ENCODE results near the gene CST2.

CST2 gene

GRCh38 chr20:23826541-23827021, at the start of gene CST2:
Gene CST2 (minus strand): TSS chr20:23826729. CDS start chr20:23826660, 69 bp downstream.
- H3K4me3 ChIP-seq (ENCODE audit: low read depth, low read length): no peak within 1 kb of the TSS
- no peak for TF ChIP-seq CTCF (IDR thresholded peaks at IDR 0.05; ENCODE audit: low read depth, low read length)

GRCh38 chr20:23875606-23876237, 49.2 kb upstream of the CST2 start:
- TF ChIP-seq CTCF (IDR thresholded peaks at IDR 0.05; ENCODE audit: low read depth, low read length): no peak
- H3K4me3 ChIP-seq (ENCODE audit: low read depth, low read length): no peak overlapping the region

- no peak for TF ChIP-seq CTCF (IDR thresholded peaks at IDR 0.05; ENCODE audit: low read depth, low read length)
- H3K4me3 ChIP-seq (ENCODE audit: low read depth, low read length): no peak overlapping the region
These were observed 48.2 kb upstream of the CST2 start for GRCh38 chr20:23874747-23875146.

GRCh38 chr20:23873370-23874015, 47.0 kb upstream of the CST2 start:
- H3K4me3 ChIP-seq (ENCODE audit: low read depth, low read length): no peak overlapping the region
- no peak for TF ChIP-seq CTCF (IDR thresholded peaks at IDR 0.05; ENCODE audit: low read depth, low read length)

DNA sequence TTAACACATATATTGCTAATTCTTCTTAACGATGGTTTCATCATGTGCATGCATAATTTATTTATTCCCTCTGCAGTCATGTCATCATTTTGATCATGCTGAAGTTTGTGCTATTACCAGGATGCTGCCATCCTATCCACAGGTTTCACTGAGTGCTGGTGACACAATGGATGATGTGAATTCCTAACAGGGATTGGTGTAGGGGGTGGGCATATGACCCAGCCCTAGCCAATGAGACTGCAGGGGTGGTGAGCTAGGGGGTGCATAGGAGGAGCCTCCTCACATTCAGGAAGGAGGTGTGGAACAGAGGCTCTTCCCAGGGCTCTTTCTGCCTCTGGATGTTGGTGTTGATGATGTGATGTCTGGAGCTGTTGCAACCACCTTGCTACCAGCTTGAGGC, 45.5 kb upstream of the CST2 start:
- TF ChIP-seq CTCF (IDR thresholded peaks at IDR 0.05; ENCODE audit: low read depth, low read length): no peak
- H3K4me3 ChIP-seq (ENCODE audit: low read depth, low read length): no peak overlapping the region

- no peak overlapping the region for H3K4me3 ChIP-seq (ENCODE audit: low read depth, low read length)
- no peak for TF ChIP-seq CTCF (IDR thresholded peaks at IDR 0.05; ENCODE audit: low read depth, low read length)
These were observed 43.9 kb upstream of the CST2 start for GRCh38 chr20:23870461-23870860.

- no peak overlapping the region for H3K4me3 ChIP-seq (ENCODE audit: low read depth, low read length)
- TF ChIP-seq CTCF (IDR thresholded peaks at IDR 0.05; ENCODE audit: low read depth, low read length): no peak
These were observed 43.0 kb upstream of the CST2 start for GRCh38 chr20:23869520-23869919.

All from WI38 (cell line).